Keratinocyte (primary cell): ENCODE measurements around the gene ZNF70.

Source experiments
- EZH2 ChIP-seq: IDR thresholded peaks from one replicate; pipeline ENCODE4 v1.6.1; 2012; ENCODE audit warnings: inconsistent platforms, mild to moderate bottlenecking, low read length, moderate library complexity
- TF ChIP-seq, protein P1 (sequence below), 3 experiments: IDR thresholded peaks in 1 of 3; conservative IDR thresholded peaks in 1 of 3; optimal IDR thresholded peaks in 1 of 3; 2 replicates in 2 of 3; 3 replicates in 1 of 3; pipeline versions ENCODE3 to v1.5.1; 2011; ENCODE audit warnings: low read length in 3 of 3, mild to moderate bottlenecking in 3 of 3, moderate library complexity in 2 of 3, control low read depth in 1 of 3, inconsistent platforms in 1 of 3; ENCODE audit not compliant: insufficient read depth in 2 of 3; ENCODE audit errors: extremely low read depth in 1 of 3

DNA sequence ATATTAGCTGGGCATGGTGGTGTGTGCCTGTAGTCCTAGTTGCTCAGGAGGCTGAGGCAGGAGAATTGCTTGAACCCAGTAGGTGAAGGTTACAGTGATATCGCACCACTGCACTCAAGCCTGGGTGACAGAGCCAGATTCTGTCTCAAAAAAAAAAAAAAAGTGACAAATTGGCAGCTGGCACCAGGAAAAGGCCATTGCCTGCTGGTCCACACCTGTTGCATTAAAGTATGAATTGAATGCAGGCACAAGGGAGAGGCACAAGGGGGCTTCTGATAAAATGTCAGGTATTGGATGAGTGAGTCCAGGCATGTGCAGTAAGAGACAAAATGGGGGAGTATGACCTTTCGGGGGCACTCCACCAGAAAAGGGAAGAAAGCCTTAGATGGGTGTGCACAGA lies 28.2 kb downstream of the ZNF70 start:
- TF ChIP-seq, protein P1, sequence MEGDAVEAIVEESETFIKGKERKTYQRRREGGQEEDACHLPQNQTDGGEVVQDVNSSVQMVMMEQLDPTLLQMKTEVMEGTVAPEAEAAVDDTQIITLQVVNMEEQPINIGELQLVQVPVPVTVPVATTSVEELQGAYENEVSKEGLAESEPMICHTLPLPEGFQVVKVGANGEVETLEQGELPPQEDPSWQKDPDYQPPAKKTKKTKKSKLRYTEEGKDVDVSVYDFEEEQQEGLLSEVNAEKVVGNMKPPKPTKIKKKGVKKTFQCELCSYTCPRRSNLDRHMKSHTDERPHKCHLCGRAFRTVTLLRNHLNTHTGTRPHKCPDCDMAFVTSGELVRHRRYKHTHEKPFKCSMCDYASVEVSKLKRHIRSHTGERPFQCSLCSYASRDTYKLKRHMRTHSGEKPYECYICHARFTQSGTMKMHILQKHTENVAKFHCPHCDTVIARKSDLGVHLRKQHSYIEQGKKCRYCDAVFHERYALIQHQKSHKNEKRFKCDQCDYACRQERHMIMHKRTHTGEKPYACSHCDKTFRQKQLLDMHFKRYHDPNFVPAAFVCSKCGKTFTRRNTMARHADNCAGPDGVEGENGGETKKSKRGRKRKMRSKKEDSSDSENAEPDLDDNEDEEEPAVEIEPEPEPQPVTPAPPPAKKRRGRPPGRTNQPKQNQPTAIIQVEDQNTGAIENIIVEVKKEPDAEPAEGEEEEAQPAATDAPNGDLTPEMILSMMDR (optimal IDR thresholded peaks at IDR 0.05 in 1 of 3, IDR thresholded peaks at IDR 0.05 in 1 of 3, conservative IDR thresholded peaks at IDR 0.05 in 1 of 3; ENCODE audit: extremely low read depth in 1 of 3, insufficient read depth in 2 of 3, low read length in 3 of 3): no peak
- no peak for TF ChIP-seq EZH2
